Naive thymus-derived CD4-positive, alpha-beta T cell (primary cell): ENCODE results near the gene COL1A1. TPM values are rescaled to one million over a fixed set of nuclear protein-coding genes. Genes with fewer than 3 reads are reported as not detected.

ENCODE experiments used
- ATAC-seq: fragments of 150-1000 bp; cut with Tn5 transposase; 2 replicates; pipeline ENCODE4 v1.10.0; 2021; ENCODE audit warnings: mild to moderate bottlenecking, moderate library complexity
- CTCF ChIA-PET: fragments of 350-600 bp; sonication (Branson Sonifier 250); formaldehyde crosslinking; loops from one replicate; lab custom pipeline; 2021; ENCODE audit warnings: antibody characterized with exemption; lab: Charles Lee
- POLR2A ChIA-PET: fragments of 350-600 bp; sonication (Branson Sonifier 250); formaldehyde crosslinking; loops from one replicate; lab custom pipeline; 2021; ENCODE audit warnings: antibody characterized with exemption, inconsistent platforms; lab: Charles Lee
- DNase-seq, 9 donors: peaks; one replicate each; pipeline versions ENCODE4 v3.0.0 to v3.0.0-alpha.2; 2020 to 2022; ENCODE audit warnings: mixed read lengths in 1 of 9
- H3K27ac ChIP-seq: one replicate; pipeline ENCODE4 v1.7.0; 2013; ENCODE audit warnings: mild to moderate bottlenecking, low read depth, low read length, moderate library complexity
- H3K27me3 ChIP-seq, 2 donors: one replicate each; pipeline ENCODE4 v1.7.0; 2013; ENCODE audit warnings: low read length in 2 of 2, mild to moderate bottlenecking in 2 of 2, moderate library complexity in 2 of 2; ENCODE audit not compliant: control insufficient read depth in 2 of 2, insufficient read depth in 2 of 2
- H3K36me3 ChIP-seq, 3 experiments: 1 replicate in 2 of 3; 2 replicates in 1 of 3; pipeline ENCODE4 v1.7.0; 2013; ENCODE audit warnings: low read length in 3 of 3, mild to moderate bottlenecking in 3 of 3, moderate library complexity in 1 of 3; ENCODE audit not compliant: insufficient read depth in 3 of 3, control insufficient read depth in 2 of 3
- H3K4me1 ChIP-seq, 2 donors: one replicate each; pipeline ENCODE4 v1.7.0; 2013; ENCODE audit warnings: low read length in 2 of 2, mild to moderate bottlenecking in 2 of 2, moderate library complexity in 1 of 2; ENCODE audit not compliant: control insufficient read depth in 2 of 2, insufficient read depth in 2 of 2
- H3K4me3 ChIP-seq: 2 replicates; pipeline ENCODE4 v1.7.0; 2013; ENCODE audit warnings: mild to moderate bottlenecking, low read length
- H3K9me3 ChIP-seq, 3 experiments: 1 replicate in 2 of 3; 2 replicates in 1 of 3; pipeline ENCODE4 v1.7.0; 2013; ENCODE audit warnings: low read length in 3 of 3; ENCODE audit not compliant: control insufficient read depth in 2 of 3
- H3K27ac Mint-ChIP-seq, 9 donors: one replicate each; pipeline ENCODE4 v1.8.0; 2020 to 2022; ENCODE audit warnings: mixed read lengths in 9 of 9, mild to moderate bottlenecking in 8 of 9, moderate library complexity in 5 of 9, inconsistent platforms in 2 of 9
- H3K27me3 Mint-ChIP-seq, 5 donors: one replicate each; pipeline ENCODE4 v1.8.0; 2021 to 2022; ENCODE audit warnings: mixed read lengths in 5 of 5, mild to moderate bottlenecking in 1 of 5
- H3K36me3 Mint-ChIP-seq, 5 donors: one replicate each; pipeline ENCODE4 v1.8.0; 2020 to 2022; ENCODE audit warnings: mixed read lengths in 5 of 5, mild to moderate bottlenecking in 3 of 5, inconsistent platforms in 1 of 5
- H3K4me1 Mint-ChIP-seq, 7 donors: one replicate each; pipeline ENCODE4 v1.8.0; 2020 to 2022; ENCODE audit warnings: mixed read lengths in 7 of 7, mild to moderate bottlenecking in 3 of 7, inconsistent platforms in 1 of 7
- H3K4me3 Mint-ChIP-seq, 10 donors: one replicate each; pipeline ENCODE4 v1.8.0; 2020 to 2022; ENCODE audit warnings: mild to moderate bottlenecking in 10 of 10, mixed read lengths in 10 of 10, moderate library complexity in 6 of 10, inconsistent platforms in 2 of 10
- H3K9me3 Mint-ChIP-seq, 11 donors: one replicate each; pipeline ENCODE4 v1.8.0; 2020 to 2022; ENCODE audit warnings: mixed read lengths in 11 of 11, mild to moderate bottlenecking in 4 of 11, inconsistent platforms in 1 of 11, moderate library complexity in 1 of 11
- intact Hi-C, 2 donors: fragments of 100-400 bp; cut with micrococcal nuclease; formaldehyde crosslinking; loops; one replicate each; pipeline ENCODE4 v1.15.1; 2023
- polyA plus RNA-seq, 2 donors: library from polyadenylated mRNA; unstranded; fragments of 300-500 nt; fragmentation: Illumina TruSeq; gene quantifications; one replicate each; pipeline ENCODE4 v1.2.3, GENCODE V29; 2021
- total RNA-seq, 6 experiments: library from RNA in 5 of 6; stranded (reverse) in 5 of 6; gene quantifications; 1 replicate in 5 of 6; 2 replicates in 1 of 6; pipeline ENCODE4 v1.2.3 and lab custom pipeline; 2021 to 2026

The COL1A1 gene
- total and polyA plus RNA-seq, 7 experiments from 2014 or later: 0.36 to 12.6 (median 1.2) TPM; not detected in 2

DNA sequence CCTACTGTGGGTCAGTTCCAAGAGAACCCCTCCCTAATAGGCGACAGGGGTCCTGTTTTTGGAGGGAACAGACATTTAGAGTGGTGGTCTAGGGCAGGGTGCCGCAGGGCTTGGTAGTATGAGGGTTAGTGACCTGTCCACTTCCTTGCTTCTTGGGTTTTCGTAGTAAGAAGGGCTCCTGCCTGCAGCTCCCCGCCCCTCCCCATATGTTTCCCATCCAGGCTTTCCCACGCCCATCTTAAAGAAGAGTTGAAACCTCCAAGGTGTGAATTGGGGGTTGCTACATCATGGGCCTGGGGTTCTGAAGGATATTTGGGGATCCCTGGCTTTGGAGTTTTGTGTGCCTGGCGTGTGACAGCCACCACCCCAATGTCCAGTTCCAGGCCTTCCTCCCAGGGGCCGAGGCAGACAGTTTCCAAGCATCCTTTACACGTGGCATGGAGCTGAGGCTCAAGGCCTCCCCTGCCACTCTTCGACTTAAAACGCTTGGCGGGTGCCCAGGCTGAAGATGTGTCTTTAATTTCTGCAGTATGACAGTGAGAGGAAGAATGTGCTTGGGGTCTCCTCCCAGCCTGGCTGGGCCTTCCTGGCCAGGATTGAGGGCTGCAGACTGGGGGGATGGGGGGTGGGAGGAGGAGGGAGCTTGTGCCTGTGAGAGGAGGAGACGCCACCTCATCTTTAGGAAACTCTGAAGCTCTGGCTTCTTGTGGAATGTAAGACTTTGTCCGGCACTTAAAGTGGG lies 2.3 kb upstream of the COL1A1 start:
- CTCF ChIA-PET: interaction anchor here (0.6 to 1.3 kb wide), 3 partner anchors 9 to 356 kb away, joined by 3 read pairs; partner anchors contain the start of gene CACNA1G
- Histone ChIP-seq H3K4me3 (no peak overlapping the region), H3K4me1 (peaks cover 12% of the 10 kb centered on the region in 2 donors), H3K27me3 (peaks cover 2 to 13% of the 10 kb centered on the region in 2 donors), H3K27ac (no peak overlapping the region), H3K36me3 (no peaks in the 10 kb centered on the region), H3K9me3 (no peaks in the 10 kb centered on the region)
- Mint-ChIP-seq H3K27me3 (peaks cover 61 to 72% (median 68%) of the 10 kb centered on the region in 5 donors), H3K9me3 (peaks cover 0 to 5% (median 0%) of the 10 kb centered on the region in 11 donors), H3K4me1 (peaks cover 9 to 25% (median 23%) of the 10 kb centered on the region in 7 donors), H3K36me3 (peaks cover 0 to 3% (median 0%) of the 10 kb centered on the region in 5 donors), H3K27ac (no peak overlapping the region), H3K4me3 (no peak overlapping the region)
- POLR2A ChIA-PET: interaction anchor here (0.7 kb wide), 1 partner anchor 12 kb away, joined by 4 read pairs; no protein-coding TSS in a partner anchor
- intact Hi-C loops: no loop called here
- no peak for DNase-seq
- no peak for ATAC-seq

DNA sequence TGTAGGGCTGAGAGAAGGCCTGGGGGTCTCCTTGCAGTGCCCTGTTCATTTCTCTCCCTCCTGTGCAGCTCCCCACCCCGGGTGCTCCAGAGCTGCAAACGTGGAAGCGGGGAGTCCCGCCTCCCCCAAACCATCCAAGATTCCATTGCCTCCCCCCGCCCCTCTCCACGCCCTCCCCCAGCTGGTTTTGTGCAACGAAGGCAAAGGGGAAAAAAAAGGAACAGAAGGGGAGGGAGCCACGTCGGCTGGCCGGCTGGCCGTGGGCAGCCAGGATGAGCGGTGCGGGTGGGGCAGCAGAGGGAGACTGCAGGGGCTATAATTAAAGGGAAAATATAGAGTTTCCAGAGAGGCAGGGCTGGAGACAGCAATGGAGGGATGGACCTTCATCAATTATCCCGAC lies 1.7 kb upstream of the COL1A1 start:
- Histone ChIP-seq H3K27me3 (peaks cover 5 to 13% of the 10 kb centered on the region in 2 donors), H3K4me3 (no peak overlapping the region), H3K9me3 (no peaks in the 10 kb centered on the region), H3K27ac (no peak overlapping the region), H3K36me3 (no peaks in the 10 kb centered on the region), H3K4me1 (peaks cover 12% of the 10 kb centered on the region in 2 donors)
- ATAC-seq: no peak
- intact Hi-C loops: no loop called here
- Mint-ChIP-seq H3K27me3 (peaks cover 62 to 72% (median 67%) of the 10 kb centered on the region in 5 donors), H3K27ac (no peak overlapping the region), H3K36me3 (peaks cover 0 to 3% (median 0%) of the 10 kb centered on the region in 5 donors), H3K4me3 (no peak overlapping the region), H3K4me1 (peaks cover 9 to 31% (median 30%) of the 10 kb centered on the region in 7 donors), H3K9me3 (peaks cover 0 to 5% (median 0%) of the 10 kb centered on the region in 11 donors)
- ChIA-PET POLR2A (no interaction called here), CTCF (interaction anchor here (3.7 to 3.9 kb wide), 3 partner anchors 10 to 93 kb away, joined by 39 to 60 read pairs (median 60); partner anchors contain the start of gene TMEM92)
- no peak for DNase-seq

DNA sequence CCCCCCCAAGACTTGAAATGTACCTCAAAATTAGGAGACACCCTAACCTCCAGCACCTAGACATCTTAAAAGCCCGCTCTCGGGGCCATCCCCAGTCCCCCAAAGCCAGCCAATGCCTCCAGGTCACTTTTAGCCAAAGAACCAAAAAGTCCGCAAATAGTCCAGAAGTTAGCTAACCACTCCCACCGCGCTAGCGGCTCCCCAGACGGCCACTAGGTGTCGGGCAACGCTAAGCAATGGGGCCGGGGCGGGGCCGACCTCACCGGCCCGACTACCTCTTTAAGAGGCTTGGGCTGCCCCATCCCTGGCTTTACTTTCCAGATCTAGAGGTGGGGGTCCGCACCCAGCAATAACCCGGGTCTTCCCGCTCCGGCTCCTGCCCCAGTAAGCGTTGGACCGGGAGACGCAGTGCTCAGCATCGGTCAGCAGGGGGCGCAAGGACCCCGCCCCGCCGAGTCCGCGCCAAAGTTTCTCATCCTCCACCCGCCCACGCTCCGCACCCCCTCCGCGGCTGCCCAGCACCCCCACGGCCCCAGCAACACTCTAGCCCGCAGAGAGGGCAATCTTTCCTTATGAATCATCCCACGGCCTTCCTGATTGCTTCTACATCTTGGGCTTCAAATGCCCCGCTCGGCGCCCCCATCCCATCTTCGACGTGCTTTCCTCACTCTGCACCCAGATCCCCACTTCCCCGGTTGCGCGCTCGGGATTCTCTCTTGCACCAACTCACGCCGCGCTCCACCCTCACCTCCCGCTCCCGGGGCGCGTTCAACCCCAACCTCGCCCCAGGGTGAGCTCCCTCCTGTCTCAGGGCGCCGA lies 765 bp downstream of the COL1A1 start:
- no peaks in the 10 kb centered on the region for H3K36me3 ChIP-seq
- Mint-ChIP-seq H3K27ac (peak overlapping the region in 7 of 9 donors; percentile 47 to 92 (median 87)), H3K4me3 (peak overlapping the region; percentile 70 to 87 (median 76)), H3K27me3 (peaks cover 43 to 70% (median 49%) of the 10 kb centered on the region in 5 donors), H3K4me1 (peaks cover 6 to 27% (median 25%) of the 10 kb centered on the region in 7 donors), H3K9me3 (peaks cover 0 to 4% (median 0%) of the 10 kb centered on the region in 11 donors), H3K36me3 (peaks cover 0 to 3% (median 0%) of the 10 kb centered on the region in 5 donors)
- H3K27ac ChIP-seq: peak overlapping the region; percentile 26
- peaks cover 12% of the 10 kb centered on the region in 2 donors for H3K4me1 ChIP-seq
- intact Hi-C loops: loop anchor here (1.0 to 2.0 kb wide), 7 partner anchors 73 to 278 kb away; partner anchors contain the start of genes LRRC59 (in 1 of the 2), PDK2 (in 1 of the 2) and RSAD1 (in 1 of the 2)
- ChIA-PET POLR2A (interaction anchor here (1.2 kb wide), 1 partner anchor 73 kb away, joined by 5 read pairs; no protein-coding TSS in a partner anchor), CTCF (interaction anchor here (0.6 to 3.9 kb wide), 26 partner anchors 9 to 1266 kb away, joined by 3 to 60 read pairs (median 3); partner anchors contain the start of genes SAMD14 and TMEM92)
- ATAC-seq: peak; percentile 80
- peak overlapping the region; percentile 61 for H3K4me3 ChIP-seq
- no peaks in the 10 kb centered on the region for H3K9me3 ChIP-seq
- peaks cover 5 to 13% of the 10 kb centered on the region in 2 donors for H3K27me3 ChIP-seq
- peak; percentile 66 to 84 (median 78) for DNase-seq

DNA sequence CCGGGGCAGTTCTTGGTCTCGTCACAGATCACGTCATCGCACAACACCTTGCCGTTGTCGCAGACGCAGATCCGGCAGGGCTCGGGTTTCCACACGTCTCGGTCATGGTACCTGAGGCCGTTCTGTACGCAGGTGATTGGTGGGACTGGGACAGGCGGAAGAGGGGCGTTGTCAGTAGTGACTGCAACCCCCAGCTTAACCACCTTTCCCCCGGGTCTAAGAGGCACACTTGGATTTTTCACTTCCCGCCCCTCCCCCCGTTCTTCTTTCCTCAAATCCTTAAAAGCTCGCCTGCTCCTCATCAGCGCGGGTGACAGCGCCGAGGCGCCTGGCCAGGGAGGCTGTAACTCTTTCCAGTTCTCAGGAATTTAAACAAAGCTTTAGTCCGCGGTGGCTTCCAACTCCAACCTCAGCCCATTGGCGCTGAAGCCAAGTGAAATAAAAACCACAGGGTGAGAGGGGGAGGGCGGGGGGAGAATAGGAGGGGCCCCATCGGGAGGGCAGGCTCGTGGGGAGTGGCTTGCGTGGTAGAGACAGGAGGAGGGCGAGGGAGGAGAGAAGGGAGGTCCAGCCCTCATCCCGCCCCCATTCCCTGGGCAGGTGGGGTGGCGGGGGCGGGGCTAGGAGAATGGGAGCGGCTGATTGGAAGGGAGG lies 1.5 kb downstream of the COL1A1 start:
- H3K9me3 ChIP-seq: no peaks in the 10 kb centered on the region
- H3K4me3 ChIP-seq: peak overlapping the region; percentile 61
- H3K36me3 ChIP-seq: no peaks in the 10 kb centered on the region
- H3K27me3 ChIP-seq: peaks cover 5 to 13% of the 10 kb centered on the region in 2 donors
- peaks cover 6 to 27% (median 25%) of the 10 kb centered on the region in 7 donors for H3K4me1 Mint-ChIP-seq
- ATAC-seq (peak; percentile 82), DNase-seq (peak; percentile 28 to 93 (median 72))
- CTCF ChIA-PET: interaction anchor here (0.6 to 3.9 kb wide), 24 partner anchors 10 to 1267 kb away, joined by 3 to 60 read pairs (median 4); partner anchors contain the start of genes SAMD14 and TMEM92
- H3K4me3 Mint-ChIP-seq: peak overlapping the region; percentile 70 to 87 (median 76)
- intact Hi-C loops: loop anchor here (1.0 to 2.0 kb wide), 9 partner anchors 59 to 279 kb away; partner anchors contain the start of genes LRRC59 (in 1 of the 2), PDK2 (in 1 of the 2) and RSAD1 (in 1 of the 2)
- H3K27me3 Mint-ChIP-seq: peaks cover 36 to 64% (median 42%) of the 10 kb centered on the region in 5 donors
- no peaks in the 10 kb centered on the region for H3K36me3 Mint-ChIP-seq
- peaks cover 0 to 5% (median 0%) of the 10 kb centered on the region in 11 donors for H3K9me3 Mint-ChIP-seq
- H3K27ac Mint-ChIP-seq: peak overlapping the region in 8 of 9 donors; percentile 28 to 92 (median 88)
- H3K27ac ChIP-seq: peak overlapping the region; percentile 26
- H3K4me1 ChIP-seq: peaks cover 12% of the 10 kb centered on the region in 2 donors
- POLR2A ChIA-PET: interaction anchor here (1.2 kb wide), 1 partner anchor 73 kb away, joined by 5 read pairs; no protein-coding TSS in a partner anchor

DNA sequence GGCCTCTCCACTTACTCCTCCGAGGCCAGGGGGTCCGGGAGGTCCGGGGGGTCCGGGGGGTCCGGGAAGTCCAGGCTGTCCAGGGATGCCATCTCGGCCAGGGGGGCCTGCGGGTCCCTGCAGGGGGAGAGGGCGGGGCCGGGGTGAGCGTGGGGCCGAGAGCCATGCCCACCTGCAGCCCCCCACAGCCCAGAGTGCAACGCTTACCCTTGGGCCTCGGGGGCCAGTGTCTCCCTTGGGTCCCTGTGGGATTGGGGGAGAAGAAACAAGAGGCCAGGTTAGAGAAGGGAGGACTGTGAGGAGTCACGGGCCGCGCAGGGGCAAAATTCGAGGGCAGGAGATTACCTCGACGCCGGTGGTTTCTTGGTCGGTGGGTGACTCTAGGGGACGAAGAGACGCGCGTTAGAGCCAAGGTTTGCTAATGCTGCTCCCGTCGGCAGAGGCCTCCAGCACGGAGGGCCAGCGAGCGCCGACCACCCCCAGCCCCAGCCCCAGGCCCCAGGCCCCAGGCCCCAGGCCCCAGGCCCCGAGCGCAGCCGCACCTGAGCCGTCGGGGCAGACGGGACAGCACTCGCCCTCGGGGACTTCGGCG lies 2.1 kb downstream of the COL1A1 start:
- ATAC-seq (no peak), DNase-seq (no peak)
- peaks cover 6 to 27% (median 25%) of the 10 kb centered on the region in 7 donors for H3K4me1 Mint-ChIP-seq
- Histone ChIP-seq H3K27me3 (peaks cover 5 to 13% of the 10 kb centered on the region in 2 donors), H3K9me3 (no peaks in the 10 kb centered on the region), H3K4me3 (no peak overlapping the region), H3K27ac (no peak overlapping the region), H3K4me1 (peaks cover 12% of the 10 kb centered on the region in 2 donors), H3K36me3 (no peaks in the 10 kb centered on the region)
- H3K27ac Mint-ChIP-seq: peak overlapping the region in 6 of 9 donors; percentile 0 to 92 (median 88)
- peak overlapping the region in 9 of 10 donors; percentile 2 to 87 (median 75) for H3K4me3 Mint-ChIP-seq
- intact Hi-C loops: loop anchor here in 1 of 2 donors (2.0 kb wide), 2 partner anchors 59 to 85 kb away; no protein-coding TSS in a partner anchor
- H3K27me3 Mint-ChIP-seq: peaks cover 33 to 62% (median 37%) of the 10 kb centered on the region in 5 donors
- POLR2A ChIA-PET: no interaction called here
- peaks cover 0 to 5% (median 0%) of the 10 kb centered on the region in 11 donors for H3K9me3 Mint-ChIP-seq
- H3K36me3 Mint-ChIP-seq: no peaks in the 10 kb centered on the region
- CTCF ChIA-PET: interaction anchor here (0.7 to 3.9 kb wide), 11 partner anchors 13 to 455 kb away, joined by 3 to 60 read pairs (median 4); partner anchors contain the start of gene TMEM92
